HFF-Myc (cell line): Measurements from ENCODE around the gene EXOC5.

Experiments
- DNase-seq: peaks from one replicate; pipeline ENCODE4 v3.0.0-alpha.2; 2011; ENCODE audit warnings: low read depth; ENCODE audit errors: extremely low read depth
- H3K4me3 ChIP-seq: replicated peaks from 2 replicates; pipeline ENCODE4 v1.5.1; 2011; ENCODE audit warnings: low read depth, mild to moderate bottlenecking, control low read depth, low read length
- CTCF ChIP-seq: IDR thresholded peaks from 2 replicates; pipeline ENCODE4 v1.5.1; 2012; ENCODE audit warnings: mild to moderate bottlenecking, low read depth, low read length, control low read depth; ENCODE audit errors: missing control alignments

EXOC5 gene

DNA sequence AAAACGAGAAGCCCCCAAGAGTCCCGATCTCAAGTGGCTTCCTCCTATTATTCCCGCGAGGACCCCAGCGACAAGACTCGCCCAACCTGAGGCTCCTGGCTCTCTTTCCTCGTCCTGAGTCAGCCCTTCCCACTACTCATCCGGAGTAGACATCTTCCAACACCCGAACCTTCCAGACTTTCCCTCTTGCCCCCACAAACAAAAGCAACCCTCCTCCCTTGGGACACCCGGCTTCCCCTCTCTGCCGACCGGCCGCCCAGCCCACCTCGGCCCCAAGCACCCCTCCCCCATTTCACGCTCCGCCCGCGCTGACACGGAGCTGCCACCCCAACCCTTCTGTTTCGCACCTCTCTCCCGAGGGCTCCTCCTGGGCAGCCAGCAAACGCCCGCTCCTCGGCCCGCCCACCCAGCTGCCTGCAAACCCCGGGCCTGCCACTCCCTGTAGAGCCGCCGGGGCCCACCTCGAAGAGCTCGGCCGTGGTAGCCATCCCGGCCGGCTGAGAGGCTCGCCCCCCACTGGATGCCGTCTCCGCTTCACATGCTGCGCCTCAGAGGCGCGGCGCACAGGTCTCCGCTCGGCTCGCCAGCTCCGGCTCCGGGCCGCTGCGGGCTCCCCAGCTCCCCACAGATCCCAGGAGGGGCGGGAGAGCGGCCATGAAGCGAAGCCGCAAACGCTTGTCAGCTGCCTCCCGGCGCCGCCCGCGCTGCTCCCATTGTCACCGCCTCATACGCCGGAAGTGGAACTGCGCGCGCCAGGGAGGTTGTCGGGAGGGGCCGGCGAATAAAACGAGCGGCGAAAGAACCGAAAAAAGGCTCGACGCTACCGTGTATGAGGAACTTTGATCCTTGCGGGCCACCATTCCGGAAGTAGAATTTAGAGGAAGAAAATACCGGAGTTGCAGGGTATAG, at the start of gene EXOC5, which contains the start of gene AP5M1:
Gene EXOC5 (minus strand): TSS at position 745 of the 909 bp plus-strand sequence. CDS start 257 bp downstream, at position 488.
Gene AP5M1 (plus strand): TSS at position 811 of the 909 bp plus-strand sequence. CDS start 344 bp downstream, outside the sequence.
- no peak for TF ChIP-seq CTCF
- H3K4me3 ChIP-seq: peak within 1 kb of the TSS; percentile 91
- peak; percentile 79 for DNase-seq

DNA sequence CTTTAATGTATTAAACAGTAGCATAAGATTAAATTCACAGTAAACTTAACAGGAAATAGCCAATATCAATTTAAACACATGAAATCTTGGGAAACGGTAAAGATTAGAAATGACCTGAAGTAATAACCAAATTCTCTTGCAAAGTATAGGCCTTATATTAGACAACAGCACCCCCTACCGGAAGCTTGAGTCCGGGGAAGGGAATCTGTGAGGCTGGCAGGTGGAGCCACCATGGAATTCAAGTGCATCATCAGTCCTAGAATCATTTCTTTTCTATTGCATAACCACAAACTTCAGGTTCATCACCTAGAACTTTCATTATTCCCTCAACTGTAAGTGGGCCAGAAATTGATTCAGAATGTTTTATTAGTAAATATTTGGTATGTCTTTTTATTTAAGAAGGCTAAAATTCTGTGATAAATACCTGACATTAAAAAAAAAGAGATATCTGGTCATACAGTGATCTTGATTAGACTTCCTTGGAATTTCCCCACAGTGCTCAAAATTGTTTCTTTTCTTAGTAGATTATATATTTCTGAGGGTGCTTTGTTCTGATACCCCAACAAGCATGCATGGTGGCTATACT, 48.6 kb upstream of the EXOC5 start:
- TF ChIP-seq CTCF: peak; percentile 85
- H3K4me3 ChIP-seq: no peak overlapping the region
- peak; percentile 50 for DNase-seq

GRCh38 chr14:57314396-57315089, 45.8 kb upstream of the EXOC5 start:
- H3K4me3 ChIP-seq: no peak overlapping the region
- TF ChIP-seq CTCF: no peak
- no peak for DNase-seq

DNA sequence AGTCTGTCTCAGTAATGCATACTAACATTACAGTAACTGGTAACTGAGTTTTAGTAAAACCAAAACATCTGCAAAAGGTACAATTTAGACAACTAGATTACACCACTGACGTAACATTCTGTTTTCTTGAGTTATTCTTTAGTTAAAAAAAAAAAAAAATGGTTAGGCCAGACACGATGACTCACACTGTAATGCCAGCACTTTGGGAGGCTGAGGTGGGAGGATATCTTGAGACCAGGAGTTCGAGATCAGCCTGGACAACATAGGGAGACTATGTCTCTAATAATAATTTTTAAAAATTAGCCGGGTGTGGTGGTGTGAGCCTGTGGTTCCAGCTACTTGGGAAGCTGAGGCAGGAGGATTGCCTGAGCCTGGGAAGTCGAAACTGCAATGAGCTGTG, 34.2 kb upstream of the EXOC5 start:
- DNase-seq: no peak
- no peak overlapping the region for H3K4me3 ChIP-seq
- TF ChIP-seq CTCF: no peak

GRCh38 chr14:57299511-57299910, 30.8 kb upstream of the EXOC5 start:
- TF ChIP-seq CTCF: no peak
- no peak for DNase-seq
- H3K4me3 ChIP-seq: no peak overlapping the region

DNA sequence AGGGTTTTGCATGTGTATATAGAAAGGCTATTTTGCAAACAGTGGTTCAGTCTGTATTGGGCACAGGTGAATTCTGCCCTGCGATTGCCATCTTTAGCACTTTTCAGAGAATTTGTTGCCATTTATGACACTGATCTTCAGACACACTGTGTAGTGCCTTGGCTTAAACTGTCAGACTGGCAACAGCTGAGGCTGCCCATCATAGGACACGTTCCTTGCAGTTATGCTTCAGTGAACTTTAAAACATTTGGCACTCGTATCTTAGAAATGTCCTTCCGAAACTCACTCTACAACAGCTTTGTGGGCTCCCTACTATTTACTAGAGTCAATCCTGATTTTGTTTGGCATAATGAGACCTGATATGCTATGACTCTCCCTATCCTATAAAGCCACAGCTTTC, 29.1 kb upstream of the EXOC5 start:
- no peak for DNase-seq
- TF ChIP-seq CTCF: no peak
- H3K4me3 ChIP-seq: no peak overlapping the region
